ENCODE results near the gene LRRC36. TPM values are rescaled to one million over a fixed set of nuclear protein-coding genes. Genes with fewer than 3 reads are reported as not detected.

LRRC36 gene
- total and polyA plus RNA-seq, 2 of the 8 experiments (the other 6 are each of a cell fraction or from before 2014, with no cell fraction given), result 0.15 TPM; not detected in 1

- Histone ChIP-seq H3K4me1 (replicated peaks in 1 of 4; ENCODE audit: control insufficient read depth in 3 of 4, insufficient read depth in 4 of 4, low read length in 3 of 4) (peaks cover 0 to 10% (median 5%) of the 10 kb centered on the region in 4 experiments; a peak in 4 of 7 replicates), H4K8ac (ENCODE audit: extremely low read depth, insufficient read depth, low read length) (peak within 1 kb of the TSS; percentile 88; the same call in 1 of the 2 replicates), H2BK5ac (ENCODE audit: low read depth, low read length) (no peak within 1 kb of the TSS), H4K5ac (ENCODE audit: insufficient read length, low read depth, low read length) (no peak within 1 kb of the TSS), H4K91ac (replicated peaks; ENCODE audit: insufficient read length, low read length) (no peak within 1 kb of the TSS), H3K14ac (ENCODE audit: insufficient read length) (no peak within 1 kb of the TSS), H3K23ac (ENCODE audit: insufficient read length) (no peak within 1 kb of the TSS), H2BK12ac (ENCODE audit: low read depth, low read length) (no peak within 1 kb of the TSS; the same call in 1 of the 2 replicates), H3K27ac (ENCODE audit: low read depth, low read length) (no peak within 1 kb of the TSS), H3K23me2 (ENCODE audit: low read depth, low read length) (peaks cover 4% of the 10 kb centered on the region; the same call in 1 of the 2 replicates), H3K56ac (replicated peaks; ENCODE audit: insufficient read length, low read depth, low read length) (no peak within 1 kb of the TSS), H3K18ac (ENCODE audit: extremely low read depth, low read length) (no peak within 1 kb of the TSS; the same call in 1 of the 2 replicates), H3K4me3 (ENCODE audit: extremely low read depth in 1 of 4, insufficient read depth in 2 of 4, low read depth in 3 of 4, low read length in 4 of 4) (peak within 1 kb of the TSS; percentile 40 to 66 (median 54)), H3K4me2 (ENCODE audit: insufficient read depth in 1 of 2, low read depth in 2 of 2, low read length in 2 of 2) (peak within 1 kb of the TSS; percentile 73 to 79), H3K27me3 (replicated peaks in 1 of 4; ENCODE audit: control insufficient read depth in 3 of 4, extremely low read depth in 1 of 4, insufficient read depth in 3 of 4, low read length in 3 of 4) (no peaks in the 10 kb centered on the region; a peak in 2 of 7 replicates), H2BK15ac (ENCODE audit: low read length) (no peak within 1 kb of the TSS; the same call in 1 of the 2 replicates), H2AK5ac (ENCODE audit: low read depth, low read length) (no peak within 1 kb of the TSS), H3K36me3 (ENCODE audit: control insufficient read depth in 2 of 4, insufficient read depth in 4 of 4, low read length in 3 of 4) (no peaks in the 10 kb centered on the region), H3K79me1 (ENCODE audit: low read depth, low read length) (no peaks in the 10 kb centered on the region; the same call in 1 of the 2 replicates), H3K9me3 (ENCODE audit: insufficient read depth in 2 of 2, low read depth in 1 of 2, low read length in 1 of 2) (no peaks in the 10 kb centered on the region), H2BK120ac (replicated peaks; ENCODE audit: low read depth, low read length) (no peak within 1 kb of the TSS), H4K20me1 (replicated peaks in 1 of 2; ENCODE audit: control insufficient read depth in 1 of 2, insufficient read depth in 2 of 2, low read length in 2 of 2) (no peaks in the 10 kb centered on the region), H2AFZ (ENCODE audit: low read length) (peak within 1 kb of the TSS; percentile 71; the same call in 1 of the 2 replicates), H2BK20ac (ENCODE audit: low read length) (no peak within 1 kb of the TSS), H3K79me2 (ENCODE audit: control insufficient read depth in 1 of 2, insufficient read depth in 2 of 2, low read length in 2 of 2) (no peaks in the 10 kb centered on the region), H3K4ac (replicated peaks; ENCODE audit: insufficient read length, low read depth, low read length) (peak within 1 kb of the TSS; percentile 62), H3K9ac (replicated peaks in 1 of 4; ENCODE audit: extremely low read depth in 1 of 4, low read depth in 3 of 4, low read length in 3 of 4) (peak within 1 kb of the TSS in 3 of 4 experiments; percentile 25 to 56 (median 44); a peak in 3 of 7 replicates)
- CTCF ChIA-PET (ENCODE audit: partially characterized antibody), result interaction anchor here (0.6 to 24.6 kb wide), 16 partner anchors 11 to 170 kb away, joined by 3 to 476 read pairs (median 6); partner anchors contain the start of gene TPPP3
- POLR2A ChIA-PET (ENCODE audit: partially characterized antibody), result interaction anchor here (0.6 to 1.4 kb wide), 4 partner anchors 9 to 148 kb away, joined by 3 to 5 read pairs (median 4); no protein-coding TSS in a partner anchor
- WGBS, 2 experiments (ENCODE audit: extremely low coverage in 1 of 2, insufficient coverage in 1 of 2, insufficient read length in 1 of 2, insufficient replicate concordance in 2 of 2, low coverage in 1 of 2, low lambda C conversion rate in 2 of 2, missing lambda C conversion rate in 1 of 2), result 9% methylated on average over 62 of the region's 73 CpGs; no CpG with 5 or more reads in 1 of the 2 experiments
- FAIRE-seq (no peak), DNase-seq (ENCODE audit: low read depth in 1 of 2, low spot score in 2 of 2) (peak in 1 of 2 experiments; percentile 94)
- peak; percentile 62 to 77 (median 66) for TF ChIP-seq CTCF (IDR thresholded peaks at IDR 0.05; ENCODE audit: control extremely low read depth in 1 of 3, insufficient read depth in 1 of 3, low read depth in 1 of 3, low read length in 3 of 3)
- TF ChIP-seq RBBP5 (IDR thresholded peaks at IDR 0.05; ENCODE audit: borderline replicate concordance, low read depth, low read length), result no peak
- TF ChIP-seq RNF2 (IDR thresholded peaks at IDR 0.05; ENCODE audit: borderline replicate concordance, low read depth, low read length, missing control alignments, poor library complexity, severe bottlenecking), result no peak
- no peak for TF ChIP-seq POU5F1 (IDR thresholded peaks at IDR 0.05; ENCODE audit: low read depth, low read length)
- no peak for TF ChIP-seq JUN (IDR thresholded peaks at IDR 0.05; ENCODE audit: low read depth, low read length)
- TF ChIP-seq SP2 (IDR thresholded peaks at IDR 0.05; ENCODE audit: low read length), result no peak
Observed at GRCh38 chr16:67415872-67416793, 89.5 kb downstream of the LRRC36 start, which contains the start of gene ZDHHC1. TSS of gene ZDHHC1 (minus strand) at chr16:67416477. CDS start at chr16:67407775, 8,702 bp downstream.
